NCI-H510A treated with DMSO at 0.1 percent for 48 hours (cell line): Measurements from ENCODE around the gene TRAF3.

Experiments used
- DNase-seq: peaks from one replicate; lab custom pipeline; 2025; lab: John Stamatoyannopoulos, UW

The TRAF3 gene

DNA sequence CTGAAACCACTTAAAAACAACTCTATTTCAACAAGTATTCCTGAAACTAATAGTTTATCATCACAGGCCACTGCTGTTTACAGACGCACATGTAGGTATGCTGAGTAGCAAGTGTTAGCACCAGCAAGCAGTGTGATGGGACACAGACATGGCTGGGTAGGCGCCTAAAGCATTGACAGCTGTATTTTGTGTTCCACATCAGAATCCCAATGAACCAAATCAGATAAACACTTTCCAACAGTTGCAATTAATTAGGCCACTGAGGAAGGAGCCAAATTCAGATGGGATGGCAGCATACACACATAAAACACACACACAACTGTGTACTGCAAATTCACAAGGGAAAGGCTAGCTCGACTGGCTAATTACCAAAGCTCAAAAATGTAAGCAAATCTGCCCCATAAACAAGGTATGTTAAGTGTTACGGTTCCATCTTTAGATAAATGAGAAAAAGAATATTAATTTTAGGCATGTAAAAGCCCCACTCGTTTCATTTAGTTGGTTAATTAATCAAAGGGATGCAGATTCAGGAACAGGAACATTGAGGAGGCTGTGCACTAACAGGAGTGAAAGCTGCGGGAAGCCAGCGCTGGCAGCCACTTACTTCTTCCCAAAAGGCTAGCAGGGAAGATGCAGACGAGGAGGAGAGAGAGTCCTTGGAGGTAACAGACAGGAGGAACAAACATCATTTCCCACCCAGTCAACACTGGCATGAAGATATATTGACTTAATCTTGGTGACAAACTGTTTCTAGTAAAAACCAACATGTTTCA, 178.6 kb downstream of the TRAF3 start:
- DNase-seq = no peak

DNA sequence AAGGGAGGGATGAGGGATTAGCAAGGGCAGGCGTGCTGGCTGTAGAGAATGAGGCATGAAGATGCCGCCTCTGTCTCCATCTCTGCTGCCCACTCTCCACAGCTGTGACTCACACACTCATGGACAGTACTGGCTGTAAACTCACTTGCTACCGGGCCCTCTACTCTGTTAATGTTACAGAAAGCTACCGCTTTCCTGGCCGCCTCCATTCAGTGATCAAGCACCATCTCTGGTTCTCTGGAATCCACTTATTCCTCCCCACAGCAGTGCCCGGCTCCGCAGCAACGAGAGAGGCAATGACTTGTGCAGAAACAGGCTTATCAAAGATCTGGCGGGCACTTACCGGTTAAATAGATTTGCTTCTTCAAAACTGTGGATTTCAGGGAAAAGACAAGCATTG, 180.0 kb downstream of the TRAF3 start:
- no peak for DNase-seq

DNA sequence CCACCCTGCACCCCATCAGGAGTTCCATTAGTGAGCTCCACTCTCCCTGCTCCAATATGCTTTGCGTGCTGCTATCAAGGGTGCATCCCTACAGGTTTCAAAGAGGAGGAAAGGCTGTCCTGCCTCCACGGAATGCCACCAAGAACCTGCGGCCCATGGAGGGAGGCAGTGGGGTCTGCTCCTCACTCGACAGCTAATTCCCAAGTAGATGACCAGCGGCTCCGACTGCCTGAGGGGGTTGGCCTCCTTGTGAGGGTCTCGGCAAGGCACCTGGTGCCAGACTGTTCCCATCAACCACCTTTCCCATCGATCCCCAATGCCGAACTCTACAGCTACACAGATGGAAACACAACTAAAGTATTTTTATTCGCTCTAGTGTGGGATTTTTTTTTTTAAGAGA, 181.2 kb downstream of the TRAF3 start:
- no peak for DNase-seq
